Activated CD8-positive, alpha-beta memory T cell treated with anti-CD3 and anti-CD28 coated beads for 24 hours (primary cell): Measurements from ENCODE around the gene CASR.

ENCODE experiments used
- DNase-seq: peaks from one replicate; pipeline ENCODE4 v3.0.0-alpha.2; 2020

The CASR gene

DNA sequence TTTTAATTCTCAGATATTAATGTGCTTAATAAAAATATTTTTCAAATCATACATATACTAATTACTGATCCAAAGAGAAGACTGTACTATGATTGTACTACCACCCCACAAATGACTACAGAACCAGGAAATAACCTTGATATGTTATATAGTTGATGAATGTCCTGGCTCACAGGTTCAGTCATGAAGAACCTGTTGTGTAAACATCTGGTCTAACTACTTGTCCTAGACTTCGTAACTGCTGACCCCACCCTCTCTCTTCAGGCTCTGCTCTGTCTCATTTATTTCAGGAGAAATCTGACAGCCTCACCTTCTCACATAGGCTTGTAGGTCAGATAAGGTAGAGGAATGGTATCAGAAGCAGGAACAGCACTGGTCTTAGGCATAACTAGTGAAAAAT, 126.9 kb downstream of the CASR start:
- DNase-seq: no peak

- DNase-seq: no peak
Observed at GRCh38 chr3:122312826-122313225, 129.4 kb downstream of the CASR start.

GRCh38 chr3:122313281-122313680, 129.8 kb downstream of the CASR start:
- DNase-seq: no peak

GRCh38 chr3:122314228-122314876, 130.9 kb downstream of the CASR start:
- DNase-seq: no peak

DNA sequence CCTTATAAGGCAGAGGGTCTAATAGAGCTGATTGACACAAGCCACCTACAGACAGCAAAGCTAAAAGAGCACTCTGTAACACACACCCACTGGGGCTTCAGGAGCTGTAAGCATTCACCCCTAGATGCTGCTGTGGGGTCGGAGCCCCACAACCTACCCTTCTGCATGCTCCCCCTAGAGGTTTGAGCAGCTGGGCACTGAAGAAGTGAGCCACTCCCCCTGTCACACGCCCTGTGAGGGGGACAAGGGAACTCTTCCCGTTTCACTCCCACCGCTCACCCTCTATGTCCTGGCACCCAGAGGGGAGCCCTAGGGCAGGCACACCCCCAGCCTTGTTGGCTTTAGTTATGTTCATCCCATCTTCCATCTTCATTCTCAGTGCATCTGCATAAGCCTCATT, 132.2 kb downstream of the CASR start:
- DNase-seq: no peak

DNA sequence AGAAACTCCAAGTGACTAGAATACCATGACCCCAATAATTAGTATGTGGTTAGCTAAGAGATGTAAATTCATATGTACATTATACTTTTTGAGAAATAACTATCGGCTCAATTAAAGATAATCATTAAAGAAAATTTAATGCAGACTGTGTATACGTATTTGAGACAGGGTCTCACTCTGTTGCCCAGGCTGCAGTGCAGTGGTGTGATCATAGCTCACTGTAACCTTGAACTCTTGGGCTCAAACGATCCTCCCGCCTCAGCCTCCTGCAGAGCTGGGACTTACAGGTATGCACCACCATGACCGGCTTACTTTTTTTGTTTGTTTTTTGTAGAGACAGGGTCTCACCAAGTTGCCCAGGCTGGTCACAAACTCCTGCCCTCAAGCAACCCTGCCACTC, 132.9 kb downstream of the CASR start:
- no peak for DNase-seq

DNA sequence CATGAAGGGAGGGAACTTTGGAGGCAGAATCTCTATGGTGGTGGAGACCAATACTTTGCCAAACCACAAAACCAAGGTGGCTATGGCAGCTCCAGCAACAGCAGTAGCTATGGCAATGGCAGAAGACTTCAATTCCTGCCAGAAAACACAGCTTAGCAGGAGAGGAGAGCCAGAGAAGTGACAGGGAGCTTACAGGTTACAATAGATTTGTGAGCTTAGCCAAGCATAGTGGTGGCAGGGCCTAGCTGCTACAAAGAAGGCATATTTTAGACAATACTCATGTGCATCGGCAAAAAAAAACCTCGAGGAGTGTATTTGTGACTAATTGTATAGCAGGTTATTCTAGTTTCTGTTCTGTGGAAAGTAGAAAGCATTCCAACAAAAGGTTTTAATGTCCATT, 135.2 kb downstream of the CASR start:
- no peak for DNase-seq

DNA sequence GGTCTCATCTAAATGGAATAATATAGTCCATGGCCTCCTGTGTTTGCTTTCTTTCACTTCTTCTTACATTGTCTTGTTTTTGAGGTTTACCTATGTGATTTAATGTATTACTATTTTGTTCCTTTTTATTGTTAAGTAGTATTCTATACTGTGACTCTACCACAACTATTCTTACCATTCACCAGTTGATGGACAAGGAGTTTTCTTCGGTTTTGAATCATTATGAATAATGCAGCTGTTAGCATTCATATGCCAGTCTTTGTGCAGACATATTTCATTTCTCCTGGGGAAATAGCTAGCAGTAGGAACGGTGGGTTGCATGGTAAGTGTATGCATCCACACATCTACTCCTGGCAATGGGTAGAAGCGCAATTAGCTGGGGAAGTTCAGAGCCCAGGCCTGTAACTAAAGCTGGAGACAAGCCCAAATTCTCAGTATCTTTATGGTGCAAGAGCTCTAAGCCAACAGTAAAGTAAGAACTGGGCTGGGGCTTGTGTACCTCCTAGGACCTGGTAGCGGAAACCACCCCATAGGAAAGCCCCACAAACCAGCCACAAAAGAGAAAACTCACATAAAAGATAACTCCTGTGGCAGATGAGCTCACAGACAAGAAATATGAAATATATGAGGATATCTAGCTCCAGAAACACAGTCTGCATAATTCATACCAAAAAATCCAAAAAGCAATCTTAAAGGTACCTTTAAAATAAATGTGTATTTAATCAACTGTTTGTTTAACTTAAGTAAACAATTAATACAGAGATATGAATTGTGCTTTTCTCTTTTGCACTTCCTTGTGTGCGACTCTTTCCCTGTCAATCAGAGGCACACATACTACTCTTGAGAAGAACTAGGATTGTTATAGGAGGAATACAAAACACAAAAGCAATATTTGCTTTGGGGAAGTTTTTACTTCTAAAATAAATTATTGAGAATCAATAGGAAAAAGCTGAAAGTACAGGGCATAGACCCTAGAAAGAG, 138.9 kb downstream of the CASR start:
- DNase-seq: no peak

DNA sequence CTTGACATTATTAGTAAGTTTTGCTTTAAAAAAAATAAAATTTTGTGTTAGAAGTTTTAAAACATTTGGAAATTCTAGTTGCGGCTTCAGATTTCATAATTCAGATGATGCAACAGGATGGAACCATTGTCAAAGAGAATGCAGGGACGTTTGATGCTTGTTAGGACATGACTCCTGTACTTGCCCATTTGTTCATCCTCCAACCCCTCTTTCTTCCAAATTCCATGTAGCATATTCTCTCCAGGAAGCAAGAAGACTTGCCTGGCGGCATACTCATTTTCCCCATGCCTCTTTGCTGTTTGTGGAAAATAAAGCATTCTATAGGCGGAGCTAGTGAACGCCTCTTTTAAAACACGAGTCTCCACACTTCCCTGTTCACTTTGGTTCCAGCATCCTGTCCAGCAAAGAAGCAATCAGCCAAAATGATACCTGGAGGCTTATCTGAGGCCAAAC, 141.4 kb downstream of the CASR start, which contains the start of gene CSTA:
Gene CSTA (plus strand): TSS at position 378 of the 453 bp plus-strand sequence. CDS start 45 bp downstream, at position 423.
- no peak for DNase-seq

GRCh38 chr3:122325769-122326168, 142.3 kb downstream of the CASR start:
- no peak for DNase-seq

GRCh38 chr3:122331886-122332285, 148.4 kb downstream of the CASR start:
- DNase-seq: no peak

- DNase-seq: no peak
Observed at GRCh38 chr3:122332551-122332950, 149.1 kb downstream of the CASR start.
